ENCODE results near the gene ZNF217.
"Not testable (repeated sequence)": the region's sequence is repeated elsewhere in the genome, so short reads cannot be mapped to it uniquely, and the experiment has no call there.

- TF ChIP-seq POLR2A, EP300 (IDR thresholded peaks at IDR 0.05): not testable (repeated sequence)
Observed at GRCh38 chr20:53616489-53616888, 22.9 kb upstream of the ZNF217 start.

Data from gastroesophageal sphincter (tissue), 2 donors.